ENCODE measurements around the gene SMCO2.

The SMCO2 gene

GRCh38 chr12:27491226-27491625, 44.7 kb downstream of the SMCO2 start:
- Histone ChIP-seq H3K27ac (no peak overlapping the region), H3K4me3 (no peak overlapping the region)
- no peak for TF ChIP-seq CTCF (IDR thresholded peaks at IDR 0.05)
- no peak for DNase-seq (ENCODE audit: low spot score)

GRCh38 chr12:27493260-27493940, 46.9 kb downstream of the SMCO2 start:
- no peak overlapping the region for H3K4me3 ChIP-seq
- H3K27ac ChIP-seq, result no peak overlapping the region
- no peak for TF ChIP-seq CTCF (IDR thresholded peaks at IDR 0.05)
- no peak for DNase-seq (ENCODE audit: low spot score)

- no peak for TF ChIP-seq CTCF (IDR thresholded peaks at IDR 0.05)
- no peak for DNase-seq (ENCODE audit: low spot score)
- no peak overlapping the region for H3K27ac ChIP-seq
- no peak overlapping the region for H3K4me3 ChIP-seq
These were observed 50.9 kb downstream of the SMCO2 start for GRCh38 chr12:27497446-27497845.

- no peak for TF ChIP-seq CTCF (IDR thresholded peaks at IDR 0.05)
- Histone ChIP-seq H3K4me3 (no peak overlapping the region), H3K27ac (no peak overlapping the region)
- DNase-seq (ENCODE audit: low spot score), result no peak
These were observed 51.6 kb downstream of the SMCO2 start for GRCh38 chr12:27498149-27498548.

GRCh38 chr12:27498761-27499160, 52.2 kb downstream of the SMCO2 start:
- TF ChIP-seq CTCF (IDR thresholded peaks at IDR 0.05), result no peak
- H3K4me3 ChIP-seq, result no peak overlapping the region

GRCh38 chr12:27499377-27499776, 52.8 kb downstream of the SMCO2 start:
- TF ChIP-seq CTCF (IDR thresholded peaks at IDR 0.05), result no peak
- H3K4me3 ChIP-seq, result no peak overlapping the region
- DNase-seq (ENCODE audit: low spot score), result no peak

More at GRCh38 chr12:27498761-27499160, 52.2 kb downstream of the SMCO2 start:
- DNase-seq (ENCODE audit: low spot score), result no peak
- no peak overlapping the region for H3K27ac ChIP-seq

GRCh38 chr12:27500546-27500945, 54.0 kb downstream of the SMCO2 start:
- Histone ChIP-seq H3K4me3 (no peak overlapping the region), H3K27ac (no peak overlapping the region)
- TF ChIP-seq CTCF (IDR thresholded peaks at IDR 0.05), result no peak
- DNase-seq (ENCODE audit: low spot score), result no peak

More at GRCh38 chr12:27499377-27499776, 52.8 kb downstream of the SMCO2 start:
- H3K27ac ChIP-seq, result no peak overlapping the region
